Mucosa of stomach (tissue), 1 donor: ENCODE data around the gene MTMR12.
"Not testable (repeated sequence)": the region's sequence is repeated elsewhere in the genome, so short reads cannot be mapped to it uniquely, and the experiment has no call there.

Source experiments
- H3K27me3 ChIP-seq: one replicate; pipeline ENCODE4 v1.7.0; 2013; ENCODE audit warnings: mild to moderate bottlenecking, low read length; ENCODE audit not compliant: control insufficient read depth, insufficient read depth
- H3K36me3 ChIP-seq: one replicate; pipeline ENCODE4 v1.7.0; 2013; ENCODE audit warnings: low read length; ENCODE audit not compliant: control insufficient read depth, insufficient read depth
- H3K4me1 ChIP-seq: one replicate; pipeline ENCODE4 v1.7.0; 2013; ENCODE audit warnings: mild to moderate bottlenecking, low read length; ENCODE audit not compliant: control insufficient read depth, insufficient read depth
- H3K4me3 ChIP-seq: one replicate; pipeline ENCODE4 v1.7.0; 2013; ENCODE audit warnings: low read length
- H3K9ac ChIP-seq: one replicate; pipeline ENCODE4 v1.7.0; 2013; ENCODE audit warnings: mild to moderate bottlenecking, low read length, moderate library complexity
- H3K9me3 ChIP-seq: one replicate; pipeline ENCODE4 v1.7.0; 2013; ENCODE audit warnings: mild to moderate bottlenecking, low read length, moderate library complexity; ENCODE audit not compliant: control insufficient read depth
- donor health status: Pancreatic carcinoma.

Gene MTMR12

GRCh38 chr5:32307769-32308194 lies 5.0 kb downstream of the MTMR12 start:
- Histone ChIP-seq H3K4me3 (no peak overlapping the region), H3K27me3 (no peaks in the 10 kb centered on the region), H3K9me3 (no peaks in the 10 kb centered on the region), H3K4me1 (peaks cover 35% of the 10 kb centered on the region), H3K36me3 (no peaks in the 10 kb centered on the region), H3K9ac (no peak overlapping the region)

GRCh38 chr5:32304622-32305021 lies 8.1 kb downstream of the MTMR12 start:
- no peak overlapping the region for H3K9ac ChIP-seq
- no peaks in the 10 kb centered on the region for H3K36me3 ChIP-seq
- H3K4me1 ChIP-seq, result peaks cover 36% of the 10 kb centered on the region
- H3K27me3 ChIP-seq, result no peaks in the 10 kb centered on the region
- no peak overlapping the region for H3K4me3 ChIP-seq
- H3K9me3 ChIP-seq, result no peaks in the 10 kb centered on the region

- Histone ChIP-seq H3K27me3 (no peaks in the 10 kb centered on the region), H3K36me3 (no peaks in the 10 kb centered on the region), H3K4me3 (no peak overlapping the region), H3K4me1 (peaks cover 43% of the 10 kb centered on the region), H3K9me3 (no peaks in the 10 kb centered on the region), H3K9ac (no peak overlapping the region)
Observed at GRCh38 chr5:32303755-32304120, 9.0 kb downstream of the MTMR12 start.

- peaks cover 46% of the 10 kb centered on the region for H3K4me1 ChIP-seq
Observed at GRCh38 chr5:32302835-32303754, 9.6 kb downstream of the MTMR12 start.

GRCh38 chr5:32301891-32302290 lies 10.8 kb downstream of the MTMR12 start:
- H3K4me3 ChIP-seq, result no peak overlapping the region
- no peak overlapping the region for H3K9ac ChIP-seq
- no peaks in the 10 kb centered on the region for H3K9me3 ChIP-seq
- H3K36me3 ChIP-seq, result no peaks in the 10 kb centered on the region
- no peaks in the 10 kb centered on the region for H3K27me3 ChIP-seq
- H3K4me1 ChIP-seq, result peaks cover 46% of the 10 kb centered on the region

More at GRCh38 chr5:32302835-32303754, 9.6 kb downstream of the MTMR12 start:
- peak overlapping the region; percentile 10 for H3K9ac ChIP-seq
- no peaks in the 10 kb centered on the region for H3K27me3 ChIP-seq
- H3K4me3 ChIP-seq, result no peak overlapping the region
- no peaks in the 10 kb centered on the region for H3K36me3 ChIP-seq
- no peaks in the 10 kb centered on the region for H3K9me3 ChIP-seq

- H3K36me3 ChIP-seq, result no peaks in the 10 kb centered on the region
- H3K4me1 ChIP-seq, result peaks cover 40% of the 10 kb centered on the region
- H3K9ac ChIP-seq, result no peak overlapping the region
- no peaks in the 10 kb centered on the region for H3K9me3 ChIP-seq
- H3K27me3 ChIP-seq, result no peaks in the 10 kb centered on the region
- no peak overlapping the region for H3K4me3 ChIP-seq
Observed at GRCh38 chr5:32299059-32299677, 13.6 kb downstream of the MTMR12 start.

- no peaks in the 10 kb centered on the region for H3K27me3 ChIP-seq
- no peak overlapping the region for H3K4me3 ChIP-seq
- no peak overlapping the region for H3K9ac ChIP-seq
- peaks cover 35% of the 10 kb centered on the region for H3K4me1 ChIP-seq
- H3K36me3 ChIP-seq, result no peaks in the 10 kb centered on the region
- H3K9me3 ChIP-seq, result no peaks in the 10 kb centered on the region
Observed at GRCh38 chr5:32298059-32298415, 14.7 kb downstream of the MTMR12 start.

- Histone ChIP-seq H3K36me3 (no peaks in the 10 kb centered on the region), H3K9me3 (no peaks in the 10 kb centered on the region), H3K4me3 (no peak overlapping the region), H3K4me1 (peaks cover 37% of the 10 kb centered on the region), H3K27me3 (no peaks in the 10 kb centered on the region), H3K9ac (no peak overlapping the region)
Observed at GRCh38 chr5:32297181-32298058, 15.3 kb downstream of the MTMR12 start.

- peaks cover 35% of the 10 kb centered on the region for H3K4me1 ChIP-seq
- H3K4me3 ChIP-seq, H3K9me3 ChIP-seq, H3K27me3 ChIP-seq, H3K36me3 ChIP-seq, H3K9ac ChIP-seq: not testable (repeated sequence)
Observed at GRCh38 chr5:32295966-32296772, 16.6 kb downstream of the MTMR12 start.

- Histone ChIP-seq H3K9me3 (no peaks in the 10 kb centered on the region), H3K4me1 (peaks cover 36% of the 10 kb centered on the region), H3K9ac (no peak overlapping the region), H3K27me3 (no peaks in the 10 kb centered on the region), H3K4me3 (no peak overlapping the region), H3K36me3 (no peaks in the 10 kb centered on the region)
Observed at GRCh38 chr5:32291591-32291990, 21.1 kb downstream of the MTMR12 start.

GRCh38 chr5:32290922-32291321 lies 21.8 kb downstream of the MTMR12 start:
- no peak overlapping the region for H3K9ac ChIP-seq
- no peaks in the 10 kb centered on the region for H3K27me3 ChIP-seq
- H3K36me3 ChIP-seq, result no peaks in the 10 kb centered on the region
- no peak overlapping the region for H3K4me3 ChIP-seq
- H3K4me1 ChIP-seq, result peaks cover 41% of the 10 kb centered on the region
- H3K9me3 ChIP-seq, result no peaks in the 10 kb centered on the region
